HG02938 (cell line): ENCODE results near the gene CLEC17A.
"Not testable (repeated sequence)": the region's sequence is repeated elsewhere in the genome, so short reads cannot be mapped to it uniquely, and the experiment has no call there.

Source experiments
- ATAC-seq: cut with Tn5 transposase; IDR thresholded peaks from one replicate; pipeline ENCODE4 v1.9.1; 2021; ENCODE audit warnings: mild to moderate bottlenecking, moderate library complexity; ENCODE audit not compliant: unreplicated experiment

Gene CLEC17A

GRCh38 chr19:14558370-14559066 lies 24.4 kb upstream of the CLEC17A start:
- ATAC-seq: no peak

DNA sequence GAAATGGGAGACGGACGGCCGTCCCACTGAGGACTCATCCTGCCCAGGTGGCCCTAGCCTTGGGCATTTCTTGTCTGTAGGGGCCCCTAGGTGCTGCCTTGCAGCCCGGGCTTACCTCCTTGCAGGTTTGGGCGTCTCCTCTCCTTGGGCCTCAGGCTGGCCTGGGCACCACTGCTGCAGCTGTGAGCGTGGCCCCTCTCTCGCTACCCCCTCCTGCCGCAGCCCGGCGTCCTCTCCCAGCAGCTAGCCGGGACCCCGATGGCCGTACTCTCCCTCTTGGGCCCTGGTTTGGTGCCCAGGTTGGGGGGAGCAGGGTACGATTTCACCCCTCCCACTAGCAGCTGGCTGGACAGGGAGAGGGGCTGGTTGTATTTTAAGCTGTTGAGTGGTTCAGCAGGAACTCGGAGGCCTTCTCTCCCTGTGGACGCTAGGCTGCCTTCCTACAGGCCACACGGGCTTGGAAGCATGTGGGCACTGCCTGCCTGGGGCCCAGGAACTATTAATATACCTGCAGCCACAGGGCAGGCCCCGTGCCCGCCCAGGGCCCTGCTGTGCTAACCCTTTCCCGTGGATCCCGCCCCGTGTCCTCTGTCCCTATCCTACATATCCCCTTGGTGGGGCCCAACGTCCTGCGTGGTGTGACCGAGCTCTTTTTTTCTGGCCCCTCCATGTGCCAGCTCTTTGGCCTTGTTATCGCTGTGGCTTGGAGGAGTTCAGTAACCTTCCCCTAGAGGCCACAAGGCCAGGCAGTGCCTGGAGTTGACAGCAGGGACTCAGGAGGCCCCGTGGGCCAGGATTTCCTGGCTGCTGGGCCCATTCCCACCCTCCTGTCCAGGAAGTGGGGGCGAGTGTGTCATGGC lies 22.7 kb upstream of the CLEC17A start:
- no peak for ATAC-seq

- no peak for ATAC-seq
Observed at GRCh38 chr19:14560776-14561108, 22.1 kb upstream of the CLEC17A start.

GRCh38 chr19:14561249-14561648 lies 21.6 kb upstream of the CLEC17A start:
- ATAC-seq: no peak

GRCh38 chr19:14561847-14562351 lies 21.0 kb upstream of the CLEC17A start:
- no peak for ATAC-seq

- no peak for ATAC-seq
Observed at GRCh38 chr19:14562660-14563589, 20.0 kb upstream of the CLEC17A start.

- no peak for ATAC-seq
Observed at GRCh38 chr19:14563590-14563926, 19.3 kb upstream of the CLEC17A start.

DNA sequence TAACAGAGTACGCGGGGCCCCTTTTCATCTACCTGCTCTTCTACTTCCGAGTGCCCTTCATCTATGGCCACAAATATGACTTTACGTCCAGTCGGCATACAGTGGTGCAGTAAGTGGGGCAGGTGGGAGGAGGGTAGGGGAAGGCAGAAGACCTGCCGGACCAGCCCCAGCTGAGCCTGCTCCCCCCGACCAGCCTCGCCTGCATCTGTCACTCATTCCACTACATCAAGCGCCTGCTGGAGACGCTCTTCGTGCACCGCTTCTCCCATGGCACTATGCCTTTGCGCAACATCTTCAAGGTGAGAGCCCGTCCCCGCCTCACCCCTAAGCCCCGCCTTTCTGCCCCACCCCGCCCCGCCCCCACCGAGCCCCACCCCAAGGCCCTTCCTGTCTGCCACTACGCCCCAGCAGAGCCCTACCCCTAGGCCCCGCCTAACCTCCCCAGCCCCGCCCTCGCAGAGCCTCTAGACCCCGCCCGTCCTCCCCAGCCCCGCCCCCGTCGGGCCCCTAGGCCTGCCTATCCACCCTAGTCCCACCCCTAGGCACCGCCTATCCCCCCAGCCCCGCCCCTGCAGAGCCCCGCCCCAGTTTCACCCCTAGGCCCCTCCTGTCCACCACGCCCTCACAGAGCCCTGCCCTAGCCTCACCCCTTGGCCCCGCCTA lies 18.8 kb upstream of the CLEC17A start:
- ATAC-seq: no peak

DNA sequence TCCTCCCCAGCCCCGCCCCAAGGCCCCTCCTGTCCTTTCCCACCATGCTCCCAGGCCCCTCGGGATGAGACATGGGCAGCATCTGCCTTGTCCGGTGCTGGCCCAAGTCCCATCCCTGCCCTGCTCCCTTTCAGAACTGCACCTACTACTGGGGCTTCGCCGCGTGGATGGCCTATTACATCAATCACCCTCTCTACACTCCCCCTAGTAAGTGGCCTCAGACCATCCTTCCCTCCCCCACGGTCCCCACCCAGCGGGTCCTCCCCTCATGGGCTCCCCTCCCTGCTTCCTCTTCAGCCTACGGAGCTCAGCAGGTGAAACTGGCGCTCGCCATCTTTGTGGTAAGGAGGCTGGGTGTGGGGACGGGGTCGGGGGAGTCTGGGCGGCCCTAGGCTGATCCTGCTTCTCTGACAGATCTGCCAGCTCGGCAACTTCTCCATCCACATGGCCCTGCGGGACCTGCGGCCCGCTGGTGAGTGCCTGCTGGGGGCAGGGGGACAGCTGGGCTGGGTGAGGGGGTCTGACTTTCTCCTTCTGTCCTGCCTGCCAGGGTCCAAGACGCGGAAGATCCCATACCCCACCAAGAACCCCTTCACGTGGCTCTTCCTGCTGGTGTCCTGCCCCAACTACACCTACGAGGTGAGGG lies 18.1 kb upstream of the CLEC17A start:
- ATAC-seq: not testable (repeated sequence)

DNA sequence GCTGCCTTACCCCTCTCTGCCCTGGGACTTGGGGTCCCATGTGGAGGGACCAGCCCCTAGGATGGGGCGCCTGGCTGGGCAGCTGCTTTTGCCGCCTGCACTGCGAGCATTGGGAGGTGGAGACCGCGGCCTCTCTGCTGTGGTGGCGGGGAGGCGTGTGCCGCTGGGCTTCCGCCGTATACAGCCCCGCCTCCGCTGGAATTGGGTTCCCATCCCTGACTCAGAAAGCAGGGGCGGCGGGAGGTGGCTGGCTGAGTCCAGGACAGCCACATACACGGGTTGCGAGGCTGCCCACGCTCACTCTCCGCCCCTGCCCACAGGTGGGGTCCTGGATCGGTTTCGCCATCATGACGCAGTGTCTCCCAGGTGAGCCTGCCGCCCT lies 17.6 kb upstream of the CLEC17A start:
- no peak for ATAC-seq

DNA sequence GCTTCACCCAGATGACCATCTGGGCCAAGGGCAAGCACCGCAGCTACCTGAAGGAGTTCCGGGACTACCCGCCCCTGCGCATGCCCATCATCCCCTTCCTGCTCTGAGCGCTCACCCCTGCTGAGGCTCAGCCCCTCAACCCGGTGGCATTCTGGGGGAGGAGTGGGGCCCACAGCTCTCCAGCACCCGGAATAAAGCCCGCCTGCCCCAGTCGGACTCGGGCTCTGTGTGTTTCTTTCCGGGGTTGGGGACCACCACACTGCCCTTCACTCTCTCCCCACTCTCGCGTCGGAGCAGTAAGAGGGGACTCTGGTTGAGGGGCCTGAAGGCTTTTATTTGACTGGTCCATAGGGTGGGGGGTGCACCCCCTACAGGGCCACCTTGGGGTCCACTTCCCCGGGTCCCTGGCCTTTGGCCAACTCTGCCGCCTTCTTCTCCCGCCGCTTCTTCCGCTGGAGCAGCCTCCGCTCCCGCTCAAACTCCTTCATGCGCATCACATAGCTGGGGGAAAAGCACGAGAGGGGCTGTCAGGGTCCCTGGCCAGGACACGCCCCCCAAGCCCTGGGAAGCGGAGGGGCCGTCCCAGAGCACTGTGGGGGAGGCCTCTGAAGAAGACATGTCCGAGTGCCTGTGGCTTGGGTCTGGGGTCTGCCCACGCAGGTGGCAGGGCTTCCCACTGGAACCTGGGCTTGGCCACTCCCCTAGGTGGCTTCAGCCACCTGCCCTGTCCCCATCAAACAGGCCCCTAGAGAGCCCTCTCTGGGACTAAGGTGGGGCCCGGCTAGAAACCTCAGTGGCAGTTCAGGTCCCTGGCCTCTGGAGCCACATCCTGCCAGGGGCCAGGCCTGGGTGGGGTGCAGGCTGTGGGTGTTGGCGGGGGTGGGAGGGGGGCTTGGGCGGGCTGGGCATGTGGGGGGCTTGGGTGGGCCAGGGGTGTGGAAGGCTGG lies 16.8 kb upstream of the CLEC17A start:
- ATAC-seq: no peak

DNA sequence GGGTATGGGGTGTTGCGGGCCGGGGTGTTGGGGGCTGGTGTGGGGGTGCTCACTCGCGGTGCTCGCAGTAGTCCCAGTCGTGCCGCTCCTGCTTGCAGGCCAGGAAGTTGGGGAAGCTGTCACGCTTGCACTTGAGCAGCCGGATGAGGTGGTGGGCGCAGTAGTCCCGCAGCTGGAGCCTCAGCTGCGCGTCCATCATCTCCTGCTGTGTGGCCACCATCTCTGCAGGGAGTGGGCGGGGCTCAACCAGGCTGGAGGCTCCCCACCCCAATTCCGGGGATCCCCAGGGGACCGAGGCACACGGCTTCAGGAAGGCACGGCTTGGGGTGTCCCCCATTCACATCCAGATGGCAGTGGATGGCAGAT lies 16.2 kb upstream of the CLEC17A start:
- no peak for ATAC-seq

DNA sequence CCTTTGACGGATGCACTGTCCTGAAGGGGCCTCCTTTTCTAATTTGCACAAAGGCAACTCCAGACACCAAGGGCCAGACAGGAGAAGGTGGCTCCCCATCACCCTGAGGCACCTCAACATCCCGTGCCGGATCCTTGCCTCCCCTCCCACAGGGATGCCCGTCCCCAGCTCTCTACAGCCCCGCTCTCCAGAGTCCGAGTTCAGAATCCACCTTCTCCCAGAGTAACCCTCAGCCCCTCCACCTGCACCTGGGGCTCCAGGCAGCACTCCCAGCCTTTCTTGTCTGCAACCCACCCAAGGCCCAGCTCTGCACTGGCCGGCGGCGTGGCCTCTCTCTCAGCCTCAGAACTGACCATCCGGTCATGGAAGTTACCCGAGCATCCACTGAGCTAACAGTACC lies 15.8 kb upstream of the CLEC17A start:
- ATAC-seq: no peak

DNA sequence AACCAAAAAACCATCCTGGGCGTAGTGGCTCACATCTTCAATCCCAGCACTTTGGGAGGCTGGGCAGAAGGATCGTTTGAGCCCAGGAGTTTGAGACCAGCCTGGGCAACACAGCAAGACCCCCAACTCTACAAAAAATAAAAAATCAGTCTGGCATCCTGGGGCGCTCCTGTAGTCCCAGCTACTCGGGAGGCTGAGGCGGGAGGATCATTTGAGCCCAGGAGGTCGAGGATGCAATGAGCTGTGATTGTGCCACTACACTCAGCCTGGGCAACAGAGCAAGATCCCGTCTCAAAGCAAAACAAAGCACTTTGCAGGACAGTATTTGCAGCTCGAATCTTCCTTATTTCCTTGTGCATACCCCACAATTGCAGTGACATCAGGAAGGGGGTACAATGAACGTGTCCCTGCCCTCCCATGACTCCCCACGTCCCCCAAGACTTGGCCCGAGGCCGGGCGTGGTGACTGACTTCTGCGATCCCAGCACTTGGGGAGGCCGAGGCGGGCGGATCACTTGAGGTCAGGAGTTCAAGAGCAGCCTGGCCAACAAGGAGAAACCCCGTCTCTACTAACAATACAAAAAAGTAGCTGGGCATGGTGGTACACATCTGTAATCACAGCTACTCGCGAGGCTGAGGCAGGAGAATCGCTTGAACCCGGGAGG lies 11.9 kb upstream of the CLEC17A start:
- no peak for ATAC-seq

DNA sequence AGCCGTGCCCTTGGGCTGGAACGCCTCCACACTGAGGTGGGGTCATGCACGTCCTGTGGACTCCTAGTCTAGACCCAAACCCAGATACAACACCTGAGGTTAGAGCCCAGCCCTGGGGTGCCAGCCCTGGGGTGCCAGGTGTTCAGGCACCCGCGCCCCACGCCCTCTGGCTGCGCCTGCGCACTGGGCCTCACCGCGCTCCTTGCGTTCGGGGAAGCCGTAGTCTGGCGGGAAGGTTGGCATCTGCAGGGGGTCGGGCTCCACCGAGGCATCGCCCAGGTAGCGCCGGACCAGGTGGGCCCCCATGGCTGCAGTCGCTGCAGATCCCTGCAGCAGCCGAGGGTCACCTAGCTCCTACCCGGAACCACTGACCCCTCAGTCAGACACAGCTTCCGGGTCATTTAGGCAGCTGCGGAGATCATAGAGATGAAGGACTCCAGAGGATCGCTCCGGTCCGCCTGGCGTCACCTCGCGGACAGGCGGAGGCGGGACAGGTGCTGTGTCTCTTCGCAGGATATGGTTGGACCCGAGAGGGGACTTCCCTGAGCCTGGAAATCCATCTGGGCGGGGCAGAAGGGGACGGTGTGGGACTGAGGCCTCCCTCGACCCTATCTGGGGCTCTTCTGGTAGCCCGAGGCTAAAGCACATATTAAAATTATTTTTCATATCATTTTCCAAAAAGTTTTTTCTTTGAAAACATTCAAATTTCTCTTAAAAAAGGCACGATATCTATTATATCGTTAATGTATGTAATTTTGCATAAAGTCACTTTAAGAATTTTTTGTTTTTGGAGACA lies 11.0 kb upstream of the CLEC17A start, which contains the start of gene NDUFB7:
Gene NDUFB7 (minus strand): TSS at position 372 of the 796 bp plus-strand sequence. CDS start 66 bp downstream, at position 306.
- peak; percentile 72 for ATAC-seq

GRCh38 chr19:14575428-14575980 lies 7.4 kb upstream of the CLEC17A start:
- ATAC-seq: no peak

DNA sequence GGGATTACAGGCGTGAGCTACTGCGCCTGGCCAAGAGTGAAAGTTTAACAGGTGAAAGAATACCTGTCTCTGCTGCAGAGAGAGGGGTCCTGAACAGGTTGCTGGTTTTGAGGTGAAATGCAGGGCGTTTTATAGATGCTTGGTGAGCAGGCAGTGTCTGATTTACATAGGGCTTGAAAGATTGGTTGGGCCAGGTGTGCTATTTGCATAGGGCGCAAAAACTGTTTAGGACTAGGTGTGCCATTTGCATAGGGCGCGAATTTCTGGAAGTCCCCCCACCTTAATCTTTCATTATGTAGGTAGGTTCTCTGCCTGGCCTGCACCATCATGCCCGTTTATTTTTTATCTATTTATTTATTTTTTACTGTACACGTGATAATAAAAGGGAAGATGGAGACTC lies 6.5 kb upstream of the CLEC17A start:
- no peak for ATAC-seq
